Measurements from ENCODE around the gene IL17RC. TPM values are rescaled to one million over a fixed set of nuclear protein-coding genes. Genes with fewer than 3 reads are reported as not detected.

The IL17RC gene
- total and polyA plus RNA-seq, 2 of the 4 experiments (the other 2 are of a cell fraction) = 20.8 to 28.3 TPM

GRCh38 chr3:9942164-9942563, 25.3 kb downstream of the IL17RC start:
- H3K27ac ChIP-seq (ENCODE audit: insufficient read depth, low read length) = no peak overlapping the region
- ATAC-seq (ENCODE audit: low read depth) (no peak), DNase-seq (no peak)
- H3K18ac ChIP-seq (ENCODE audit: low read depth, low read length) = no peak overlapping the region
- H3K79me1 ChIP-seq (ENCODE audit: low read depth in 1 of 2, low read length in 2 of 2) = no peaks in the 10 kb centered on the region
- H2AFZ ChIP-seq (replicated peaks; ENCODE audit: low read length, poor library complexity) = no peak overlapping the region
- no peak overlapping the region for H3K9ac ChIP-seq (ENCODE audit: low read depth, low read length)
- H3K9me3 ChIP-seq (ENCODE audit: control insufficient read depth, insufficient read depth, low read length) = no peaks in the 10 kb centered on the region
- H2AK5ac ChIP-seq (ENCODE audit: low read depth, low read length) = no peak overlapping the region
- H3K56ac ChIP-seq (ENCODE audit: extremely low read depth, insufficient read depth, low read length) = no peak overlapping the region
- no peak overlapping the region for H4K8ac ChIP-seq (ENCODE audit: low read depth in 2 of 2, low read length in 2 of 2)
- no peak overlapping the region for H3K4me2 ChIP-seq (ENCODE audit: low read depth, low read length)
- intact Hi-C loops (cut with micrococcal nuclease) (no loop called here), in situ Hi-C loops (cut with MboI; ENCODE audit: low sequenced_read_pairs) (no loop called here), dilution Hi-C loops (cut with HindIII; ENCODE audit: low sequenced_read_pairs, unreplicated experiment) (no loop called here)
- no peak overlapping the region for H3K23ac ChIP-seq (ENCODE audit: low read depth, low read length)
- H2BK20ac ChIP-seq (ENCODE audit: low read depth, low read length) = no peak overlapping the region
- H2BK15ac ChIP-seq (ENCODE audit: low read depth, low read length) = no peak overlapping the region
- no TSS peak for BruUV-seq (replicated peaks)
- H2BK5ac ChIP-seq (ENCODE audit: low read depth, low read length, poor library complexity, severe bottlenecking) = no peak overlapping the region
- H3K4me1 ChIP-seq (ENCODE audit: control insufficient read depth, insufficient read depth, low read length) = peaks cover 5% of the 10 kb centered on the region; the same call in 1 of the 2 replicates
- H3K27me3 ChIP-seq (ENCODE audit: control insufficient read depth, insufficient read depth, low read length) = no peaks in the 10 kb centered on the region
- no peak overlapping the region for H3K4me3 ChIP-seq (ENCODE audit: insufficient read depth, low read depth, low read length)
- H3K9me1 ChIP-seq (ENCODE audit: insufficient read depth, low read length) = peaks cover 8% of the 10 kb centered on the region; the same call in 1 of the 2 replicates
- no peak for TF ChIP-seq POLR2A (IDR thresholded peaks at IDR 0.05; ENCODE audit: low read depth, low read length)
- no peak for TF ChIP-seq NFE2L2 (IDR thresholded peaks at IDR 0.05; ENCODE audit: low read depth, low read length)
- no peak for TF ChIP-seq CHD1 (IDR thresholded peaks at IDR 0.05; ENCODE audit: low read depth, low read length)
- TF ChIP-seq MXI1 (IDR thresholded peaks at IDR 0.05; ENCODE audit: borderline replicate concordance, low read depth, low read length) = no peak
- TF ChIP-seq FOS (IDR thresholded peaks at IDR 0.05; ENCODE audit: low read depth, low read length) = no peak
- TF ChIP-seq SMC3 (IDR thresholded peaks at IDR 0.05; ENCODE audit: low read depth, low read length) = no peak
- no peak for TF ChIP-seq USF2 (IDR thresholded peaks at IDR 0.05; ENCODE audit: low read depth, low read length)
- no peak for TF ChIP-seq MAFK (IDR thresholded peaks at IDR 0.05; ENCODE audit: low read depth, low read length)
- no peak for TF ChIP-seq CTCF (conservative IDR thresholded peaks at IDR 0.05; ENCODE audit: low read depth, low read length)
- no peak for TF ChIP-seq RCOR1 (IDR thresholded peaks at IDR 0.05; ENCODE audit: insufficient replicate concordance, low read length)
- no peak for TF ChIP-seq BHLHE40 (IDR thresholded peaks at IDR 0.05; ENCODE audit: low read depth, low read length)
- no peak for TF ChIP-seq RAD21 (IDR thresholded peaks at IDR 0.05; ENCODE audit: low read length)
- no peak for TF ChIP-seq CEBPB (IDR thresholded peaks at IDR 0.05; ENCODE audit: low read depth, low read length)
- TF ChIP-seq MAZ (IDR thresholded peaks at IDR 0.05; ENCODE audit: borderline replicate concordance, low read depth, low read length) = no peak
- TF ChIP-seq, protein P1, sequence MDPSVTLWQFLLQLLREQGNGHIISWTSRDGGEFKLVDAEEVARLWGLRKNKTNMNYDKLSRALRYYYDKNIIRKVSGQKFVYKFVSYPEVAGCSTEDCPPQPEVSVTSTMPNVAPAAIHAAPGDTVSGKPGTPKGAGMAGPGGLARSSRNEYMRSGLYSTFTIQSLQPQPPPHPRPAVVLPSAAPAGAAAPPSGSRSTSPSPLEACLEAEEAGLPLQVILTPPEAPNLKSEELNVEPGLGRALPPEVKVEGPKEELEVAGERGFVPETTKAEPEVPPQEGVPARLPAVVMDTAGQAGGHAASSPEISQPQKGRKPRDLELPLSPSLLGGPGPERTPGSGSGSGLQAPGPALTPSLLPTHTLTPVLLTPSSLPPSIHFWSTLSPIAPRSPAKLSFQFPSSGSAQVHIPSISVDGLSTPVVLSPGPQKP (IDR thresholded peaks at IDR 0.05; ENCODE audit: borderline replicate concordance, low read depth, low read length) = no peak
- no peak for TF ChIP-seq RFX5 (IDR thresholded peaks at IDR 0.05; ENCODE audit: low read depth, low read length)
- H2AK9ac ChIP-seq (replicated peaks; ENCODE audit: low read depth, low read length, poor library complexity) = no peak overlapping the region
- no peak overlapping the region for H2BK120ac ChIP-seq (ENCODE audit: low read depth, low read length)
- ChIA-PET CTCF (no interaction called here), POLR2A (ENCODE audit: unreplicated experiment) (no interaction called here)
- H4K20me1 ChIP-seq (ENCODE audit: insufficient read depth, low read length) = no peaks in the 10 kb centered on the region; the same call in 1 of the 2 replicates
- H4K91ac ChIP-seq (ENCODE audit: insufficient read depth, low read depth, low read length) = no peak overlapping the region
- H3K14ac ChIP-seq (replicated peaks; ENCODE audit: low read depth, low read length) = no peak overlapping the region
- H3K36me3 ChIP-seq (ENCODE audit: control insufficient read depth, insufficient read depth, low read length) = peaks cover 9% of the 10 kb centered on the region
- H4K5ac ChIP-seq (ENCODE audit: low read depth, low read length) = no peak overlapping the region
- no peak overlapping the region for H3K4ac ChIP-seq (ENCODE audit: low read depth, low read length)
- 40% methylated on average over 1 of the region's 4 CpGs; no CpG with 5 or more reads in 1 of the 2 experiments for WGBS, 2 experiments (ENCODE audit: extremely low coverage in 2 of 2, insufficient read length in 1 of 2)
